ENCODE results near the gene IFNA6.
A peak's percentile ranks its signal among the peaks of the same experiment; 100 is the strongest.

IFNA6 gene

GRCh38 chr9:21350787-21351186 lies at the start of gene IFNA6:
Gene IFNA6 (minus strand): TSS chr9:21350887. CDS start chr9:21350887, 0 bp downstream.
- ChIA-PET POLR2A (no interaction called here), CTCF (no interaction called here)
- no peak within 1 kb of the TSS for H3K4me3 ChIP-seq (ENCODE audit: low read depth, low read length)
- H3K27ac ChIP-seq (ENCODE audit: extremely low read depth, low read depth, low read length): no peak within 1 kb of the TSS
- no peaks in the 10 kb centered on the region for H3K9me3 ChIP-seq (ENCODE audit: control insufficient read depth, insufficient read depth, low read depth, low read length)
- H3K4me1 ChIP-seq (ENCODE audit: control insufficient read depth, insufficient read depth, low read length): no peaks in the 10 kb centered on the region
- no peaks in the 10 kb centered on the region for H3K36me3 ChIP-seq (ENCODE audit: control insufficient read depth in 2 of 2, insufficient read depth in 1 of 2, low read length in 2 of 2)
- no peak for TF ChIP-seq ZNF426 (tag by site-specific recombination; IDR thresholded peaks at IDR 0.05)
- no peak for TF ChIP-seq ZNF10 (tag by site-specific recombination; IDR thresholded peaks at IDR 0.05)
- no peak for TF ChIP-seq ZNF776 (tag by site-specific recombination; IDR thresholded peaks at IDR 0.05; ENCODE audit: borderline replicate concordance)

- POLR2A ChIA-PET: no interaction called here
- Histone ChIP-seq H3K36me3 (ENCODE audit: control insufficient read depth in 2 of 2, insufficient read depth in 1 of 2, low read length in 2 of 2) (no peaks in the 10 kb centered on the region), H3K4me1 (ENCODE audit: control insufficient read depth, insufficient read depth, low read length) (no peaks in the 10 kb centered on the region), H3K27ac (ENCODE audit: extremely low read depth, low read depth, low read length) (no peak overlapping the region), H3K9me3 (ENCODE audit: control insufficient read depth, insufficient read depth, low read depth, low read length) (no peaks in the 10 kb centered on the region), H3K4me3 (ENCODE audit: low read depth, low read length) (no peak overlapping the region)
- no peak for TF ChIP-seq ZNF174 (tag by site-specific recombination; IDR thresholded peaks at IDR 0.05)
- CTCF ChIA-PET: interaction anchor here (1.5 to 1.6 kb wide), 2 partner anchors 8 to 74 kb away, joined by 3 to 4 read pairs; no protein-coding TSS in a partner anchor
Observed at GRCh38 chr9:21399956-21400355, 49.3 kb upstream of the IFNA6 start.

GRCh38 chr9:21398955-21399489 lies 48.3 kb upstream of the IFNA6 start:
- Histone ChIP-seq H3K4me3 (ENCODE audit: low read depth, low read length) (no peak overlapping the region), H3K27ac (ENCODE audit: extremely low read depth, low read depth, low read length) (no peak overlapping the region), H3K9me3 (ENCODE audit: control insufficient read depth, insufficient read depth, low read depth, low read length) (no peaks in the 10 kb centered on the region), H3K36me3 (ENCODE audit: control insufficient read depth in 2 of 2, insufficient read depth in 1 of 2, low read length in 2 of 2) (no peaks in the 10 kb centered on the region), H3K4me1 (ENCODE audit: control insufficient read depth, insufficient read depth, low read length) (no peaks in the 10 kb centered on the region)
- ChIA-PET CTCF (interaction anchor here (0.6 to 1.5 kb wide), 5 partner anchors 14 to 483 kb away, joined by 3 to 7 read pairs (median 3); partner anchors contain the start of gene IFNA2), POLR2A (no interaction called here)
- TF ChIP-seq ZNF449 (tag by site-specific recombination; IDR thresholded peaks at IDR 0.05): no peak
- TF ChIP-seq PRDM1 (tag by site-specific recombination; IDR thresholded peaks at IDR 0.05): 0 out of 2 replicates have a peak, but pooled peaks have one; percentile 10

- H3K4me1 ChIP-seq (ENCODE audit: control insufficient read depth, insufficient read depth, low read length): no peaks in the 10 kb centered on the region
- no peaks in the 10 kb centered on the region for H3K36me3 ChIP-seq (ENCODE audit: control insufficient read depth in 2 of 2, insufficient read depth in 1 of 2, low read length in 2 of 2)
- POLR2A ChIA-PET: interaction anchor here (0.5 to 1.0 kb wide), 3 partner anchors 60 to 142 kb away, joined by 3 read pairs; no protein-coding TSS in a partner anchor
- CTCF ChIA-PET: interaction anchor here (0.6 to 3.4 kb wide), 45 partner anchors 8 to 1028 kb away, joined by 3 to 33 read pairs (median 4); partner anchors contain the start of genes IFNA8 and KLHL9
- peak overlapping the region; percentile 68 for H3K4me3 ChIP-seq (ENCODE audit: low read depth, low read length)
- no peak overlapping the region for H3K27ac ChIP-seq (ENCODE audit: extremely low read depth, low read depth, low read length)
- H3K9me3 ChIP-seq (ENCODE audit: control insufficient read depth, insufficient read depth, low read depth, low read length): no peaks in the 10 kb centered on the region
- TF ChIP-seq ZBTB10 (tag by site-specific recombination; IDR thresholded peaks at IDR 0.05): no peak
- TF ChIP-seq ZNF837 (tag by site-specific recombination; IDR thresholded peaks at IDR 0.05): no peak
- TF ChIP-seq ZNF24 (tag by site-specific recombination; IDR thresholded peaks at IDR 0.05): no peak
- TF ChIP-seq PRDM10 (tag by site-specific recombination; IDR thresholded peaks at IDR 0.05): no peak
- TF ChIP-seq REPIN1 (tag by site-specific recombination; IDR thresholded peaks at IDR 0.05; ENCODE audit: low read depth): no peak
- peak; percentile 92 for TF ChIP-seq ZNF121 (tag by site-specific recombination; IDR thresholded peaks at IDR 0.05)
- no peak for TF ChIP-seq MEIS1 (CRISPR knock-in tag; IDR thresholded peaks at IDR 0.05; ENCODE audit: borderline replicate concordance)
- TF ChIP-seq ZNF624 (tag by site-specific recombination; IDR thresholded peaks at IDR 0.05): no peak
- TF ChIP-seq ZNF416 (tag by site-specific recombination; IDR thresholded peaks at IDR 0.05): no peak
- TF ChIP-seq KLF16 (tag by site-specific recombination; IDR thresholded peaks at IDR 0.05): no peak
Observed at GRCh38 chr9:21395778-21396717, 45.4 kb upstream of the IFNA6 start.

Data from HEK293 (cell line).